Measurements from ENCODE around the gene SGPP1. TPM values are rescaled to one million over a fixed set of nuclear protein-coding genes. Genes with fewer than 3 reads are reported as not detected.

Gene SGPP1
- total RNA-seq, result 10 to 100 TPM; 13.2 to 25.6 (median 20.9) TPM
- long read RNA-seq, result 0 reads

DNA sequence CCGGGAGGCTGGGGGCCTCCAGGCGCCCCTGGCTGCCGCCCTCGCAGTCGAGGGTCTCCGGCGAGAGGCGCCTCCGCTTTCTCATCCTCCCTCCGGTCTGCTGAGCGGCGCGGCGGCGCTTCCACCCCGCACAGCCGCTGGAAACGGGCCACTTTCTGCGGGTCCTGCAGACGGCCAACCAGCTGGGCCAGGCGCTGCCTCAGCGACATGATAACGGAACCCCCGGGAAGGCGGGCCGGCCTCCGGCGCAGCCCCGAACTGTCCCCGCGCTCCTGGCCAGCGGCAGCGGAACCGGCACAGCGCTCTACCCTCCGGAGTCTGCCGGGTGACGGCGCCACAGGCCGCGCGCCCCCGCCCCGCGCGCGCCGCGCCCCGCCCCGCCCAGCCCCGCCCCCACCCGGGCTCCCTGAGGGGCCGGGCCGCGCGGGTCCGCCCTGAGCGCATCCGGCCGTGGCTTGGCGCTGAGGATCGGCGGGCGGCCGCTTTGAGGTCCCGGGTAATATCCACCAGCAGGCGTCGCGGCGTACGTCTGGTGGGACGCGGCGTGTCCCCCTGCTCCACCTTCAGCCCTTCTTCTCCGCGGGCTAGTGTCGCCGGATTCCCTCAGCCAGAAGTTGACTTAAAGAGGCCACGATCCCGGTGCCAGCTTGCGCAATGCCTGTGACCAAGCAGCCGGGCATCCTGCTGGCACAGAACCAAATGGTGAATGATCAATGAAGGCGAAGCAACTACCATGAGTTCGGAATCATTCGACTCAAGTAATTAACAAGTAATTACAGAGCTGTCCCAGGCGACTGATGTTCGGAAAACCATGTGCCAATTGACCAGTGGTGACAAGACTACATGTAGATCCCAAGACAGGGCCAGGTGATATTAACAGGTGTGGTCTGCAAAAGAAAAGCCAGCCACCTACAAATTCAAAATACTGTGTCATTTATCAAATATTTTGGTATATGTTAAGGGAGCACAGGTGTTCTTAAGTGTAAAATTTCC is at the start of gene SGPP1:
Gene SGPP1, minus strand, starts transcription at position 330 of the 993 bp plus-strand sequence. Its CDS starts 121 bp downstream, at position 209.
- DNase-seq (peak; percentile 88 to 92 (median 88)), ATAC-seq (peak; percentile 80 to 95 (median 87))
- no peaks in the 10 kb centered on the region for H3K36me3 ChIP-seq
- intact Hi-C loops (cut with DNase I), result no loop called here
- TF ChIP-seq, protein P1, sequence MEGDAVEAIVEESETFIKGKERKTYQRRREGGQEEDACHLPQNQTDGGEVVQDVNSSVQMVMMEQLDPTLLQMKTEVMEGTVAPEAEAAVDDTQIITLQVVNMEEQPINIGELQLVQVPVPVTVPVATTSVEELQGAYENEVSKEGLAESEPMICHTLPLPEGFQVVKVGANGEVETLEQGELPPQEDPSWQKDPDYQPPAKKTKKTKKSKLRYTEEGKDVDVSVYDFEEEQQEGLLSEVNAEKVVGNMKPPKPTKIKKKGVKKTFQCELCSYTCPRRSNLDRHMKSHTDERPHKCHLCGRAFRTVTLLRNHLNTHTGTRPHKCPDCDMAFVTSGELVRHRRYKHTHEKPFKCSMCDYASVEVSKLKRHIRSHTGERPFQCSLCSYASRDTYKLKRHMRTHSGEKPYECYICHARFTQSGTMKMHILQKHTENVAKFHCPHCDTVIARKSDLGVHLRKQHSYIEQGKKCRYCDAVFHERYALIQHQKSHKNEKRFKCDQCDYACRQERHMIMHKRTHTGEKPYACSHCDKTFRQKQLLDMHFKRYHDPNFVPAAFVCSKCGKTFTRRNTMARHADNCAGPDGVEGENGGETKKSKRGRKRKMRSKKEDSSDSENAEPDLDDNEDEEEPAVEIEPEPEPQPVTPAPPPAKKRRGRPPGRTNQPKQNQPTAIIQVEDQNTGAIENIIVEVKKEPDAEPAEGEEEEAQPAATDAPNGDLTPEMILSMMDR (IDR thresholded peaks at IDR 0.05), result peak in 3 of 4 donors; percentile 13 to 36 (median 21)
- peak; percentile 83 for TF ChIP-seq POLR2A (IDR thresholded peaks at IDR 0.05)
- no peaks in the 10 kb centered on the region for H3K9me3 ChIP-seq
- peaks cover 0 to 14% (median 6%) of the 10 kb centered on the region in 4 donors for H3K4me1 ChIP-seq
- H3K27ac ChIP-seq, result peak within 1 kb of the TSS; percentile 85 to 94 (median 90)
- WGBS (ENCODE audit: insufficient coverage, low coverage, low lambda C conversion rate, missing lambda C conversion rate), result under 1% methylated on average over 25 of the region's 88 CpGs
- H3K4me3 ChIP-seq, result peak within 1 kb of the TSS; percentile 81 to 93 (median 89)
- no peaks in the 10 kb centered on the region for H3K27me3 ChIP-seq

GRCh38 chr14:63777024-63777423 is 49.2 kb upstream of the SGPP1 start:
- Histone ChIP-seq H3K9me3 (no peaks in the 10 kb centered on the region), H3K36me3 (no peaks in the 10 kb centered on the region), H3K4me1 (no peaks in the 10 kb centered on the region), H3K27me3 (no peaks in the 10 kb centered on the region), H3K27ac (no peak overlapping the region), H3K4me3 (no peak overlapping the region)
- ATAC-seq (peak in 1 of 4 donors; percentile 59), DNase-seq (no peak)
- intact Hi-C loops (cut with DNase I), result no loop called here
- TF ChIP-seq POLR2A (IDR thresholded peaks at IDR 0.05), result no peak
- TF ChIP-seq, protein P1 (IDR thresholded peaks at IDR 0.05), result no peak

DNA sequence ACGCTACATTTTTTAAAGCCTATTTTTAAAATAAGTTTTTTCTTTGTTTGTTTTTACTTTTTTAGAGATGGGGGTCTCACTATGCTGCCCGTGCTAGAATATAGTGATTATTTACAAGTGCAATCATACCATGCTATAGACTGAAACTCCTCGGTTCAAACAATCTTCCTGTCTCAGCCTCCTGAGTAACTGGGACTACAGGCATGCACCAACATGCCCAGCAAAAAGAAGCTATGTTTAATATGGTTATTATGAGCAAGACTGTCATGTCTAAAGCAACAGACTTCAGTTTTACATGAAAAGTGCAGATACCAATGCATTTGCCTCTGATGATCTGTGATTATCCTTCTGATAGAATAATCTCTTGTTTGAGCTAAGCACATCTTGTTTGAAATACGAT is 45.6 kb upstream of the SGPP1 start:
- DNase-seq (no peak), ATAC-seq (no peak)
- intact Hi-C loops (cut with DNase I), result no loop called here
- Histone ChIP-seq H3K36me3 (no peaks in the 10 kb centered on the region), H3K27ac (no peak overlapping the region), H3K4me3 (no peak overlapping the region), H3K9me3 (no peaks in the 10 kb centered on the region), H3K4me1 (no peaks in the 10 kb centered on the region), H3K27me3 (no peaks in the 10 kb centered on the region)
- WGBS (ENCODE audit: insufficient coverage, low coverage, low lambda C conversion rate, missing lambda C conversion rate), result 61% methylated on average over 4 of the region's 4 CpGs
- no peak for TF ChIP-seq POLR2A (IDR thresholded peaks at IDR 0.05)
- TF ChIP-seq, protein P1 (IDR thresholded peaks at IDR 0.05), result no peak

- Histone ChIP-seq H3K27me3 (no peaks in the 10 kb centered on the region), H3K4me1 (no peaks in the 10 kb centered on the region), H3K9me3 (no peaks in the 10 kb centered on the region), H3K36me3 (no peaks in the 10 kb centered on the region), H3K27ac (no peak overlapping the region), H3K4me3 (no peak overlapping the region)
- TF ChIP-seq POLR2A (IDR thresholded peaks at IDR 0.05), result no peak
- TF ChIP-seq, protein P1 (IDR thresholded peaks at IDR 0.05), result peak; percentile 65 to 79 (median 69)
- intact Hi-C loops (cut with DNase I), result no loop called here
- ATAC-seq, result peak; percentile 88 to 93 (median 92)
- peak in 2 of 3 donors; percentile 30 to 55 for DNase-seq
- 33% methylated on average over 3 of the region's 3 CpGs for WGBS (ENCODE audit: insufficient coverage, low coverage, low lambda C conversion rate, missing lambda C conversion rate)
Measured at GRCh38 chr14:63770187-63770807, 42.4 kb upstream of the SGPP1 start.

All from right lobe of liver (tissue), 6 donors.